ENCODE results near the gene EPN3. TPM values are rescaled to one million over a fixed set of nuclear protein-coding genes. Genes with fewer than 3 reads are reported as not detected.

The EPN3 gene
- total and polyA plus RNA-seq, 2 experiments from 2014 or later = 2.7 to 11.5 TPM

DNA sequence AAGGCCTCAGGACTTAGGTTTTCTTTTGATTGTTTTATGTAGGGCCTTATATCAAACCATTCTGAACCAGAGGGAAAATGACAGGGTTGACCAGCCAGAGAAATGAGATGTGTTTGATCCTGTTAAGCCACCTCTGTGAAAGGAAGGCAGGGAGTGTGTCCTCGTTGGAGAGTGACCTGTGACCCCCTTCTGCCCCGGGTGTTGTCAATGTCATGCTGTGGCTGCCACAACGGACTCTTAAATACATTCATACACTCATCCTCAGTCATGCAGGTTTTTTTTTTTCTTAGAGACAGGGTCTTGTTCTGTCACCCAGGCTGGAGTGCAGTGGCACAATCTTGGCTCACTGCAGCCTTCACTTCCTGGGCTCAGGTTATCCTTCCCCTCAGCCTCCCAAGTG is 18.1 kb upstream of the EPN3 start:
- Histone ChIP-seq H3K4me2 (no peak overlapping the region), H3K9me2 (replicated peaks; ENCODE audit: insufficient read depth) (no peaks in the 10 kb centered on the region), H3K36me3 (replicated peaks; ENCODE audit: insufficient read depth, low read depth) (no peaks in the 10 kb centered on the region), H2AFZ (no peak overlapping the region), H3K79me2 (no peaks in the 10 kb centered on the region), H3K27me3 (no peaks in the 10 kb centered on the region), H3K4me1 (ENCODE audit: insufficient read depth) (peaks cover 11% of the 10 kb centered on the region), H3K9me3 (ENCODE audit: low read depth) (no peaks in the 10 kb centered on the region), H4K20me1 (ENCODE audit: insufficient read depth, poor library complexity, severe bottlenecking) (no peaks in the 10 kb centered on the region), H3K27ac (no peak overlapping the region), H3K4me3 (no peak overlapping the region)
- DNase-seq (ENCODE audit: low spot score) = no peak
- 39% methylated on average over 3 of the region's 3 CpGs for WGBS (ENCODE audit: low lambda C conversion rate, missing lambda C conversion rate)
- TF ChIP-seq, protein P1, sequence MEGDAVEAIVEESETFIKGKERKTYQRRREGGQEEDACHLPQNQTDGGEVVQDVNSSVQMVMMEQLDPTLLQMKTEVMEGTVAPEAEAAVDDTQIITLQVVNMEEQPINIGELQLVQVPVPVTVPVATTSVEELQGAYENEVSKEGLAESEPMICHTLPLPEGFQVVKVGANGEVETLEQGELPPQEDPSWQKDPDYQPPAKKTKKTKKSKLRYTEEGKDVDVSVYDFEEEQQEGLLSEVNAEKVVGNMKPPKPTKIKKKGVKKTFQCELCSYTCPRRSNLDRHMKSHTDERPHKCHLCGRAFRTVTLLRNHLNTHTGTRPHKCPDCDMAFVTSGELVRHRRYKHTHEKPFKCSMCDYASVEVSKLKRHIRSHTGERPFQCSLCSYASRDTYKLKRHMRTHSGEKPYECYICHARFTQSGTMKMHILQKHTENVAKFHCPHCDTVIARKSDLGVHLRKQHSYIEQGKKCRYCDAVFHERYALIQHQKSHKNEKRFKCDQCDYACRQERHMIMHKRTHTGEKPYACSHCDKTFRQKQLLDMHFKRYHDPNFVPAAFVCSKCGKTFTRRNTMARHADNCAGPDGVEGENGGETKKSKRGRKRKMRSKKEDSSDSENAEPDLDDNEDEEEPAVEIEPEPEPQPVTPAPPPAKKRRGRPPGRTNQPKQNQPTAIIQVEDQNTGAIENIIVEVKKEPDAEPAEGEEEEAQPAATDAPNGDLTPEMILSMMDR (IDR thresholded peaks at IDR 0.05; ENCODE audit: poor library complexity) = no peak
- TF ChIP-seq EZH2phosphoT487 (IDR thresholded peaks at IDR 0.05; ENCODE audit: low read depth, severe bottlenecking, unreplicated experiment) (no peak), EZH2 (IDR thresholded peaks at IDR 0.05; ENCODE audit: borderline replicate concordance) (no peak)

DNA sequence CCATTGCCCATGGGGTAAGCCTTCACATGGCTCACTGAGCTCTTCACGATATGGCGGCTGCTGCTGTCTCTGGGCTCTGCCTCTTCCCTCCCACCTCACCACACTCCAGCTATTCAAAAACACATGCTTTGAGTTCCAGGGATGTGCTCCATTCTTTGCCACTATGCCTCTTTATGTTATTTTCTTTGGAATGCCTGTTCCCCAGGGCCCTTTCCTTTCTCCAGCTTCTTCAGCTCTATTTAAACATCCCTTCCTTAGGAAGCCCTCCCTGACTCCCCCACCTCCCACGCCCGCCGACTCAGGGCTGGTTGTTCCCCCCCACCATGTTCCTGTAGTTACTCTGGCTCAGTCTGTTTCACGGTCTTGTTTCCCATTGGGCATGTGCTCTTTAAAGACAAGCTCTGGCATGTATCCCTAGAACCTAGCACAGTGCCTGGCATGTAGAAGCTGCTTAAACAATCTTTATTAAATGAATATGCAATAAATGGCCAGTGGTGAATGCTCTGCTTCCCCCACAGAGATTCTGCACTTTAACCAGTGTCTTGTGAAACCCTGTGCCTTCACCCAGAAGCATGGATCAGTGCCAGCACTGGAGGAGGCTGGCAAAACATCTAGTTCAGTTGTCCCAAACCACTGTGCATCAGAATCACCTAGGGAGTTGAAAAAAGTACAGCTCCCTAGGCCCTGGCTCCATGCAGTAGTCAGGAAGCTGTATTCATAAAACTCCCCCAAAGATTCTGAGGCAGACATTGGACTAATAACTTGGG is 17.4 kb upstream of the EPN3 start:
- Histone ChIP-seq H3K4me3 (no peak overlapping the region), H3K79me2 (no peaks in the 10 kb centered on the region), H3K9me2 (replicated peaks; ENCODE audit: insufficient read depth) (no peaks in the 10 kb centered on the region), H2AFZ (no peak overlapping the region), H3K4me1 (ENCODE audit: insufficient read depth) (peaks cover 11% of the 10 kb centered on the region), H3K27me3 (no peaks in the 10 kb centered on the region), H4K20me1 (ENCODE audit: insufficient read depth, poor library complexity, severe bottlenecking) (no peaks in the 10 kb centered on the region), H3K4me2 (no peak overlapping the region), H3K9me3 (ENCODE audit: low read depth) (no peaks in the 10 kb centered on the region), H3K27ac (no peak overlapping the region), H3K36me3 (replicated peaks; ENCODE audit: insufficient read depth, low read depth) (no peaks in the 10 kb centered on the region)
- no peak for DNase-seq (ENCODE audit: low spot score)
- TF ChIP-seq, protein P1 (IDR thresholded peaks at IDR 0.05; ENCODE audit: poor library complexity) = no peak
- no peak for TF ChIP-seq EZH2 (IDR thresholded peaks at IDR 0.05; ENCODE audit: borderline replicate concordance)
- no peak for TF ChIP-seq EZH2phosphoT487 (IDR thresholded peaks at IDR 0.05; ENCODE audit: low read depth, severe bottlenecking, unreplicated experiment)
- WGBS (ENCODE audit: low lambda C conversion rate, missing lambda C conversion rate) = 72% methylated on average over 6 of the region's 6 CpGs

DNA sequence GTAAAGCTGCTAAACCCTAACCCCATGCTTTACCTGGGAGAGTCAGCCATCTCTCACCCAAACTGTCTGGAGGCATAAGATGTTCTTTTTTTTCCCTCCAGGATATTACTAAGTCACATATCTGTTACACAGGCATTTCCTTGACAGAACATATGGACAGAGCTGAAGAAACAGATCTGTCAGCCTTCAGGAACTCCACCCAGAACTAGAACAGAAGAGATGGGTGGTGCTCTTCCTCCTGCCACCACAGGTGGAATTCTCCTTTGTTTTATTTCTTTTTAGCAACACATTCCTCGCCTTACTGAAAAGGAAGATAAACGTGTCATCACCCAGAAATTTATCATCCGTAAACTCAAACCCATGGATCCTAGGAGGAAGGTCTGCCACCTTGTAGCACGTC is 15.5 kb upstream of the EPN3 start:
- Histone ChIP-seq H3K9me3 (ENCODE audit: low read depth) (no peaks in the 10 kb centered on the region), H3K79me2 (no peaks in the 10 kb centered on the region), H3K36me3 (replicated peaks; ENCODE audit: insufficient read depth, low read depth) (no peaks in the 10 kb centered on the region), H3K4me3 (no peak overlapping the region), H2AFZ (no peak overlapping the region), H3K4me1 (ENCODE audit: insufficient read depth) (peaks cover 11% of the 10 kb centered on the region), H3K27me3 (no peaks in the 10 kb centered on the region), H3K4me2 (no peak overlapping the region), H3K9me2 (replicated peaks; ENCODE audit: insufficient read depth) (no peaks in the 10 kb centered on the region), H3K27ac (no peak overlapping the region), H4K20me1 (ENCODE audit: insufficient read depth, poor library complexity, severe bottlenecking) (no peaks in the 10 kb centered on the region)
- 93% methylated on average over 4 of the region's 4 CpGs for WGBS (ENCODE audit: low lambda C conversion rate, missing lambda C conversion rate)
- TF ChIP-seq EZH2 (IDR thresholded peaks at IDR 0.05; ENCODE audit: borderline replicate concordance) (no peak), EZH2phosphoT487 (IDR thresholded peaks at IDR 0.05; ENCODE audit: low read depth, severe bottlenecking, unreplicated experiment) (no peak)
- TF ChIP-seq, protein P1 (IDR thresholded peaks at IDR 0.05; ENCODE audit: poor library complexity) = no peak
- no peak for DNase-seq (ENCODE audit: low spot score)
